Fibroblast of gingiva (primary cell): ENCODE measurements around the gene CLVS2.

Experiments
- DNase-seq: peaks from one replicate; pipeline ENCODE4 v3.0.0-alpha.2; 2011; ENCODE audit warnings: low read depth

Gene CLVS2

GRCh38 chr6:123024976-123025375 lies 28.9 kb downstream of the CLVS2 start:
- no peak for DNase-seq

- DNase-seq: no peak
These were observed 31.4 kb downstream of the CLVS2 start for GRCh38 chr6:123027408-123027807.

- DNase-seq: no peak
These were observed 32.2 kb downstream of the CLVS2 start for GRCh38 chr6:123028263-123028662.

- DNase-seq: no peak
These were observed 34.2 kb downstream of the CLVS2 start for GRCh38 chr6:123030282-123030681.

GRCh38 chr6:123036648-123037047 lies 40.6 kb downstream of the CLVS2 start:
- no peak for DNase-seq

DNA sequence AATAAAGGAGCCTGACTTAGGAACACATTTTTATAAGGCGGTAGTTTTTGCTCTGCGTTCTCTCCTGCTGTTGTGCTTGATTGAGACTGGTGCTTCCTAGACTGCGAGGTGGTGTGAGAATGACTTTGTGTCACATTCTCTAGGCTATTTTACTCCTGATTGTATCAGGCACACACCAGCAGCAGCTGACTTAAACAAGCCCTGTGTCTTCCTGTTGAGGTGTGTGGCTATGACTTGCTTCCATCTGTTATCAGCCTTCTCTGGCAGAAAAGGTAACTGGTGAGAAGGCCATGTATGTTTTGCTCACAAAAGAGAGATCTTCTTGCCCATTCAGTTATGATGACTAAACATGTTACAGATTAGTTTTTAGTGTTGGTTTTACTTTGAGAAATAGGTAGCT lies 43.4 kb downstream of the CLVS2 start:
- no peak for DNase-seq

- DNase-seq: no peak
These were observed 46.4 kb downstream of the CLVS2 start for GRCh38 chr6:123042401-123042800.

GRCh38 chr6:123044341-123044860 lies 48.4 kb downstream of the CLVS2 start:
- no peak for DNase-seq

DNA sequence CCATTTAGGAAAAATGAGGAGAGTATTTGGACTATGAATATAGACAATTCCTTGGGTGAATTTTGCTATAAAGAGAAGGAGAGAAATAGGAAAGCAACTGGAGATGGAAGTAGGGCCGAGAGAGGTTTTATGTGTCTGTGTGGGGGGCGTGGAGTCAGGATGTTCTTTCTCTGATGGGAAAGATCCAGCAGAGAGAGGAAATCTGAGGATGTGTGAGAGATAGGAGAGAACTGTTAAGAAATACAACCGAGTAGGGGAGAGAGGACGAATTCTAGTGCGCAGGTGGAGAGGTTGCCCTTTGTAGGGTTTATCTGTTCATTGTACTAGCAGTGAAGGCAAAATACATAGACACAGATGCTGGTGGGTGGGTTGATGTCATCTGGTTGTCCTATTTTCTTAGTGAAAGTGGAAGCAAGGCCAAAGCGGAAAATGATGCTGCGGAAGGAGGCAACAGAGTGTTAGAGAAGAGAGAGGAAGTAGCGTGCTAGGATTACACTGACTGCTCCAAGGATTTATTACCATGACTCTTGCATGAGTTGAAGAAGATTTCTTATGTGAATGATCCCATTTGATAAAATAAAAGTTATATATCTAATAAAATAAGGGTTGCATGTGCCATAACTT lies 57.7 kb downstream of the CLVS2 start:
- no peak for DNase-seq

DNA sequence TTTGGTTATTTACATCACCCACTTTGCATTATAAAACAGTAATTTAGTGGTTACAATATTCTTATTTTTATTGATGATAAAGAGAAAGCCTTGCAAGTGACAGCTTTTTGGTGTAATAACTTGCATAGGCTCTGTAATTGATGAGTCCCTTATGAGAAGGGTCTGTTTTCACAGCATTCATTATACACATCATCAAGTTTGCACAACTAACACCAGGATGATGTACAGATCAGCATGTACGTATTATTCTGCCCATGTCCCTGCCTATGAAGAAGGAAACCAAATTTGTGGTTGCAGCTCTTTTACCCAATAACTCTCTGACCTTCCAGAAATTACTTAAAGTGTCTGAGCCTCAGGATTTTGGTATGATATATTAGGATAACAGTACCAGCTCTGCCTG lies 59.2 kb downstream of the CLVS2 start:
- DNase-seq: no peak

DNA sequence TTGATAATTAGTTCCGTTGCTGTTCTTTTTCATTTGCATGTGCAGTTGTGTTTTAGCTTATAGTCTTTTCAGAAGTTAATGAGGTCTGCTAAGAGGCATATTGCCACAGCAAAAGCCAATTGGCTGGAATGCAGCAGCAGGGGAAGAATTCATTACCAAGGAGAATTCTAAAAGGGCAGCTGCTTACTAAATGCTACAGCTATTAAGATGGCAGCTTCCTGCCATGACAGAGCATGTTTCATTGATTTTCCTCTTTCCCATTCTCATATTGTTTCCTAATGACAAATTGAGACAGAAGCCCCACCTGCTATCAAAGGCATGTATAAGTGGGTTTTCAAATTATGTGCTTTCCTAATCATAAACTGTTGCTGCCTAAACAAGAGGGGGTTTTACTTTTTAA lies 66.6 kb downstream of the CLVS2 start:
- no peak for DNase-seq

GRCh38 chr6:123064038-123064437 lies 68.0 kb downstream of the CLVS2 start:
- no peak for DNase-seq

DNA sequence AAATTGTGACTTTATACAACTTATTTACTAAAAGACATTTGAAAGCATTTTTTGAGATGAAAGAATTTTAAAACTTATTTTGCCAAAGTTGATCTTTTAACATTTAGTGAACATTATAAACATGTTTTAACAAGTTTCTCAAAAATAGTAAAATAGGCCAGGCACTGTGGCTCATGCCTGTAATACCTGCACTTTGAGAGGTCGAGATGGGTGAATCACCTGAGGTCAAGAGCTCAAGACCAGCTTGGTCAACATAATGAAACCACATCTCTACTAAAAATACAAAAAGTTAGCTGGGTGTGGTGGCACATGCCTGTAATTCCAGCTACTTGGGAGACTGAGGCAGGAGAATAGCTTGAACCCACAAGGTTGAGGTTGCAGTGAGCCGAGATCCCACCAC lies 78.6 kb downstream of the CLVS2 start:
- no peak for DNase-seq

DNA sequence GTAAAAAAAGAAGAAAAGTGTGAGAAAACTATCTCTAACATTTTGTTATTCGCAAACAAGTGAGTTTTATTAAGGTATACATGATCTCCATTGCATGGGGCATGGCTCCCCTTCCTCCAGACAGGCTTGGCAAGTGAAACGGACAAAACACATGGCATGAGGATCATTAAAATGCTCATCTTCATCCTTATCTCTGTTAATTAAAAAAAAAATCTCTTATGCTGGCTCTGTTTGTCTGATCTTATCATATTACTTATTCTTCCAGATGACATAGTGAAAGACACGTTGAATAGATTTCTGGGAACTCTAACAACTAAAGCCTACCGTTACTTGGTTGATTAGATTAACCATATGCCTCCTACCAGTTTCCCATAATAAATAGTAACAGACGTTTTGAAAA lies 89.4 kb downstream of the CLVS2 start:
- DNase-seq: no peak

GRCh38 chr6:123089226-123089625 lies 93.2 kb downstream of the CLVS2 start:
- no peak for DNase-seq

DNA sequence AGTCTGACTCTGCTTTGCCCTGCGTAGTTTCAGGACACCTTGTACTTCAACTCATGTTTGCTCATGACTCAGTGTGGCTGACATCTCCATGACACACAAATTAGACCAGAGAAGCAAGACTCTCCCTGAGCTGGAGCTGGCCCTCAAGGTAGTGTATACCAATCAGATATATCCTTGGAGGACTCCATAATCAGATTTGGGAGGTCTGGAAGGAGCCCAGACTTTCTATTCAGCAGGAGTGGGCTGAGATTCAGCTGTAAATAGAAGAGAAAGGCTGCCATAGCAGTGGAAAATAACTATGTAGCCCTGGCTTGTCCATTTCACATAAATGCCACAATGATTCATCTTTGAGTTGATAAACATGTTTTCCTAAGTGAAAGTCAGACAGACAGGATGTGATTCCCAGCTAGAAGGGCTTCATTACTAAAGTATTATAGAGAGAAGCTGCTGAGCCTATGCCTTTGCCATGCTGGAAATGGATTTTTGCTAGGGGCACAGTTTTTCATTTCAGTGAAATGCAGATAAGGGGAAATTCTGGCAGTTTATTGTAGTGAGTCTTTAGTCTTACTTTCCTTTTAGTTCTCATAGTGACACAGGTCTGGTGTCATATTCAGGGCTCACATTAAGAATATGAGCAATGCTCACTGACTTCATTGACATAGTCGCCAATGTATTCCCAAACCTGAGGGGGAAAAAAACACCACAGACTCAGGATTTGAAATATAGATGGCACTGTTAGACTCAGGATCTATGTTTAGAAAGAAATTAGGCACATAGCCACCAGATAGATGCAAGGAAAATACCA lies 95.3 kb downstream of the CLVS2 start:
- peak; percentile 26 for DNase-seq

DNA sequence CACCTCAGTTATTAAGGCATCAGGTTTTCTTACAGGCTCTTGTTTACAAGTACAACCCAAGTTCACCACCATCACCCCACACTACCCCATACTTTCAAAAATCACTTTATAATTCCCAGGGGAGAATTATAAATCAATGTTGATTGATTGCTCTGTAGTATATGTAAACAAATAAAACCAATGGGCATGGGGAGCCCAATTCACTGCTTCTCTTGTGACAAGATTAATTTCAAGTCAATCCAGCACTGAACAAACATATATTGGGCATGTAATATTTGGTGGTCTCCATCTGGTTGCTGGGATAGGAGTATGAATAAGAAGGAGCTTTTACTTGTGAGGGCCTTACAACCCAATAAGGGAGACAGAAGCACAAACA lies 95.8 kb downstream of the CLVS2 start:
- no peak for DNase-seq

DNA sequence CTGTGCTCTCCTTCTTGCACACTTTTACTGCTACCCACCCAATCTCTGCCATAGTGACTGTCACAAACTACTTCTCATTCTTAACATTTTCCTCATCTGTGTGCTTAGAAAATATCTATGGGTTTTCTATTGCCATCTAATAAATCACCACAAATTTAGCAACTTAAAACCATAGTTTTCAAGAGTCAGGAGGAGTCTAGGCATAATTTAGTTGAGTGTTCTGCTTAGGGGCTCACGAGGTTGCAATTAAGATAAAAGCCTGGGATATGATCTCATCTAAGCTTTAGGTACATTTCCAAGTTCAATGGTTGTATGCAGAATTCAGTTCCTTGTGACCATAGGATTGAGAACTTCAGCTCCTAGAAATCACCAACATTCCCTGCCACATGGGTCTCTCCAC lies 98.8 kb downstream of the CLVS2 start:
- no peak for DNase-seq

- DNase-seq: no peak
These were observed 109.5 kb downstream of the CLVS2 start for GRCh38 chr6:123105561-123105960.

DNA sequence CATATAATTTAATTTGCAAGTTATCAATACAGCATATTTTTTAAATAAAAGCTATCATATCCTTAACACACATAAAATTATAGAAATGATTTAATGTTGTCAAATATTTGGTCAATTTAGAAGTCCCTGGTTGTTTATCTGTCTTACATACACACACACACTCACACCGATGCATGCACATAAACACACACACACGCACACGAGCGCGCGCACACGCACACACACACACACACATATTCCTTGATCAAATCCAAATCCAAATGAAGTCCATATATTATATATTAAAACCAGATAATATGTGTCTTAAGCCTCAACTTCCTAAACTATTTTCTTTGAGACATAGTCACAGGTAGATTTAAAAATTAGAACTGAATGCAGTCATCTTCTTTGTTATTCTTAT lies 120.3 kb downstream of the CLVS2 start:
- no peak for DNase-seq

DNA sequence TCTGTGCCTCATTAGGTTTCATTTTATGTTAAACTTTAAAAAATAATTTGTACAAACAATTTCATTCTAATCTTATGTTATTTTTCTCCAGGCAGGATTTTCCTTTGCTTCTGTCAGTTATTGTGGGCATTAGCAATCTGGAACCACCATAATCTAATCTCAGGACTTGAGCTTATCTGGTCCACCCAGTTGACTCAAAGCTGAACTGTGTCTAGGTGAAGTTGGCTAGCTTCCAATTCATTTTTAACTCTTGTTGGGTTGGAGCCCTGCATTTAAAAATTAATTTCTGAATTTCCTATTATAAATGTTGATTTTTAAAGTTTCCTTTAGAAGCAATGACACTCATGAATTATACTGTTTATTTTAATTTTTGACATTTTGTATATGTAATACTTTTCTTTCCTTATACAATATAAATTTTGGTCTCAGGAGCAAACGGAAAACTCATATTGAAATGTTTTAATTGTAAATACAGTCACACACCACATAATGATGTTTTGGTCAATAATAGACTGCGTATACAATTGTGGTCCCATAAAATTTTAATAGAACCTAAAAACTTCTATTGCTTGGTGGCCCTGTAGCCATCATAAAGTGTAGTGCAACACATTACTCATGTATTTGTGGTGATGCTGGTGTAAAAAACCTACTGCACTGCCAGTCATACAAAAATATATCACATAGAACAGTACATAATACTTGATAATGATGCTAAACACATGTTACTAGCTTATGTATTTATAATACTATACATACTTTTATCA lies 121.3 kb downstream of the CLVS2 start:
- no peak for DNase-seq

GRCh38 chr6:123118811-123119210 lies 122.8 kb downstream of the CLVS2 start:
- DNase-seq: no peak
